ENCODE measurements around the gene LCE3A.
"Not testable (repeated sequence)": the region's sequence is repeated elsewhere in the genome, so short reads cannot be mapped to it uniquely, and the experiment has no call there.

Gene LCE3A, protein sequence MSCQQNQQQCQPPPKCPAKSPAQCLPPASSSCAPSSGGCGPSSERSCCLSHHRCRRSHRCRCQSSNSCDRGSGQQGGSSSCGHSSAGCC
- 0 reads per million in 17 experiments for total RNA-seq

DNA sequence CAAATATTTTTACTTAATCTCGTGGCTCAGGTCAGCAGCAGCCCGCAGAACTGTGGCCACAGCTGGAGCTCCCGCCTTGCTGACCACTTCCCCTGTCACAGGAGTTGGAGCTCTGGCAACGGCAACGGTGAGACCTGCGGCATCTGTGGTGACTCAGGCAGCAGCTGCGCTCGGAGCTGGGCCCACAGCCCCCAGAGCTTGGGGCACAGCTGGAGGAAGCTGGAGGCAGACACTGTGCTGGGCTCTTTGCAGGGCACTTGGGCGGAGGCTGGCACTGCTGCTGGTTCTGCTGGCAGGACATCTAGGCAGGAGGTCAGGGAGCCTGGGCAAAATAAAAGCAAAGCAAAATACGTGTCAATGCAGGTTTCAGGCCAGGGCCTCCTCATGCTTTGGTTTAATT, at the start of gene LCE3A:
Gene LCE3A (minus strand): TSS at position 301 of the 400 bp plus-strand sequence. CDS start 0 bp downstream, at position 301.
- DNase-seq: peak in 3 of 4 experiments; percentile 10 to 26 (median 21)

DNA sequence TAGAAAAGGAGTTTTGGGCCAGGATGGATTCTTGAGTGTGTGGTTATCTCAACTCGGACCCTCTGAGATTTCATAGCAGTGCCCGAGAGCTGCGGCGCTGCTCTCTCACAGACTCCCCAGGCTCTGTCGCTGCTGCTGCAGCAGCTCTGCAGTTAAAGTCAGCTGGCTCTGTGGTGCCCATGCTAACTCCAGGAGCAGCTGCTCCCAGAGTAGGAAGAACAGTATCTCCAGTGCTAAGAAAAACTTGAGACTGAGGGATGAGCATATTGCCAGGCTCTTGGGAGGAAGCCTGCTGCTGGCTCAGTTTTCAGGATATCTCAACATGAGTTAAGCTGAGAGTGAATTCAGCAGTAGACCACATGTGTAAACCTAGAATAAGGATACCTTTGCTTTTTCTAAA, 44.7 kb upstream of the LCE3A start:
- no peak for DNase-seq

DNA sequence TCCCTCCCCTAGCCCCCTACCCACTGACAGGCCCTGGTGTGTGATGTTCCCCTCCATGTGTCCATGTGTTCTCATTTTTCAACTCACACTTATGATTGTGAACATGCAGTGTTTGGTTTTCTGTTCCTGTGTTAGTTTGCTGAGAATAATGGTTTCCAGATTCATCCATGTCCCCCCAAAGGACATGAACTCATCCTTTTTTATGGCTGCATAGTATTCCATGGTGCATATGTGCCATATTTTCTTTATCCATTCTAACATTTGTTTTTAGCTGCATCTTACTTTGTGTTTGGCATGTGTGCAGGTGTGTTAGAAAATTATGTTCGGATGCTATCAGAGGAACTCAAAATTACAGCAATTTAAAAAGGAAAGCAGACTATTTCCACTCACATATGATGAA, 43.3 kb upstream of the LCE3A start:
- DNase-seq: not testable (repeated sequence)

DNA sequence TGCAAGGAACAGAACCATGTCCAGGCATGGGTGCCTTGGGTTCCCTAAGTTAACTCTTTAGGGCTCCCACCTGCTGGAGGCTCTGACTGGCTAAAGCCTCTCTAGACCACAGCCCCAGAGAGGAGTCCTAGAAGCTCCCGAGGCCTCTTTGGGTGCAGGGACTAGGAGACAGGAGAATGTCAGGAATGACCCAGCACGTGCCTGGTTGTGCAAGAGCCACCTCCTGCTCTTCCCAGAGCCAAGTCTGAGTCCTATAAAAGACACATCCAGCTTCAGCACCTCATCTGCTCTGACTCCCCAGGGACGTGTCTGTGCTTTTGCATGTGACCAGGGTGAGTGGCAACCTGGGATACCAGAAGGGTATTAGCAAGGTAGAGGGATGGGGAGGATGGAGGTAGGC, 40.2 kb upstream of the LCE3A start, which contains the start of gene LCE2D:
Gene LCE2D (plus strand): TSS at position 283 of the 400 bp plus-strand sequence. CDS start 726 bp downstream, outside the sequence.
- no peak for DNase-seq

DNA sequence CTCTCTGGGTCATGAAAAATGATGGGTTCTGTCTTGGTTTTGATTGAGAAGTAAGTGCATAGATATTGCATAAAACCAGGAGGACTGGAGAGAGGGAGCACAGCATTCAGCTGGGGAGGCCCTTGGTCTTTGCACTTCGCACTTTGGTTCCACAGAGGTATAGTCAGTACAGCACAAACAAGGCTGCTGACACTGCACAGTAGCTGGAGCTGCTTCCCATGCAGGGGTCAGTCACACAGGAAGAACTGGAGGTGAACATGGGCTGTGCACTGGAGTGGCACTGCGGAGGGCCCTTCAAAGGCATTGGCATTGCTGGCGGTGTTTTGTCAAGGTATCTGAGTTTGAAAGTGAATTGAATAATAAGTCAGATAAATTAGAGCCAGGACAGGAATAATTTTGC, 35.7 kb upstream of the LCE3A start:
- no peak for DNase-seq

DNA sequence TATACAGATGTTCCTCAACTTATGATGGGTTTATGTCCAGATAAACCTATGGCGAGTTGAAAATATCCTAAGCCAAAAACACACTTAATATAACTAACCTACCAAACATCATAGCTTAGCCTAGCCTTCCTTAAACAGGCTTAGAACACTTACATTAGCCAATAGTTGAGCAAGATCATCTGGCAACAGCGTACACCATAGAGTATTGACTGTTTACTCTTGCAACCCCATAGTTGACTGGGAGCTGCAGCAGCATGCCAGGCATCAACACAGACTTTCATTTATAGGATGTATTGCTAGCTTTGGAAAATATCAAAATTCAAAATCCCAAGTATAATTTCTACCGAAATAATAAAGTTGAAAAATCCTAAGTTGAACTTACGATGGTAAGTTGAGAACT, 34.8 kb upstream of the LCE3A start:
- no peak for DNase-seq

DNA sequence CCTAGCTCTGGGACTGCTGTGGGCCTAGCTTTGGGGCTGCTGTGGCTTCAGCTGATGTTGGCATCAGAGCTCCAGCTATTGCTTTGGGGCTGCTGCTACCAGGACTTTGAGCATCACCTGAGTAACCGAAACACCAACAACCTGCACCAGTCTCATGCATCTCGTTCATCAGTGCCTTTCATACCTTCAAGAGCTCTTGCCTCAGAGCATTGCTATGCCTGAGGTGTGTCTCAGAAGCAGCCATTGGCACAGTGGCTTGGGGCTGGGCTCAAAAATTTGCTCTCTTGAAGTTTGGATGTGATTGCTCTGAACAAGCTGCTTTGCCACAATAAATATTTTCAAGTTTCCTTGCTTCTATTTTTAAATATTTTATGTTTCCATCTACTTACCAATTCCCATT, 33.6 kb upstream of the LCE3A start:
- no peak for DNase-seq

DNA sequence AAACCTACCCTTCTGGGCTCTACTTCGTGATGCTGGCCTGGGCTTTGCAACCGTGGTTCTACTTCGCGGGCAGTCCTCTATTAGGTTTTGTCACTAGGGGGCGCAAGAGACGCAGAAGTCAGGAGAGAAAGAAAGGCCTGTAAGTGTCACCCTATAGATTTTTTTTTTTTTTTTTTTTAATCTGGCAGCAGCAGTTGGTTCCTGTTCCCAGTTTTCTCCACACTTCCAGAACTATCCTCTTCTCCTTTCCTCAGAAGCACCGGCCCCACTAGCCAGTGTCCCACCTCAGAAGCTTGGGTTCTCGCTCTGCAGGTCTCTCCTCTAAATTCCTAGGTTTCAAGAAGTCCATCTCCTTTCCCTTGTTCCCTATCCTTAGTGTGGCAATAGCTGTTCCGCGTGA, 31.2 kb upstream of the LCE3A start:
- DNase-seq: peak; percentile 65 to 84 (median 81)

DNA sequence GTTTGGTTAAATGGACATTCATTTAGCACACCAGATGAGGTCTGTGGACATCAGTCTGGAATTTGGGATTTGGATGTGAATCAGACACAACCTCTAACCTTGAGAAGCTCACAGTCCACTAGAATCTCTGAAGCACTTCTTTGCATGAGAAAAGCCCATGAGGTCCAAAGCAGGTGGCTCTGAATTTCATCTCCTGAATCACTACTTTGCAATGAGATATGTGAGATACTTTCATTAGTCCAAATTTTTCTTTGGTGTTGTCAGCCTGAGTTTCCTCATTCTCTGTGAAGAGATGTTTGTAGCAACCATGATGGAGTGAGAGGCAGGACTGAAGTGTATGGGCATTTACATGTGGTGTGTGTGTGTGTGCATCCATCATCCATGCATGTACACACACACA, 23.8 kb upstream of the LCE3A start:
- no peak for DNase-seq

DNA sequence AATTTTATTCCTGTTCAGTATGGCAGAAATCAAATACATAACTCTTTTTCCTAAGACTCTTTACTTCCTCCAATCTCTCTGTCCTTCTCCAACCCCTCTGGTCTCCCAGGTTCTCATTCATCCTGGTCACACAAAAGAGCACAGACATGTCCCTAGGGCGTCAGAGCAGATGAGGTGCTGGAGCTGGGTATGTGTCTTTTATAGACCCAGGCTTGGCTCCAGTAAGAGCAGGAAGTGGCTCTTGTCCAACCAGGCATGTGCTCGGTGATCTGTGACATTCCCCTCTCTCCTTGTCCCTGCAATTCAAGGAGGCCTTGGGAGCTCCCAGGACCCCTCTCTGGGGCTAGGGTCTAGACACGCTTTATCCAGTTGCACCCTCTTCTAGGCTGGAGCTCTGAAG, 22.2 kb upstream of the LCE3A start:
- DNase-seq: no peak

DNA sequence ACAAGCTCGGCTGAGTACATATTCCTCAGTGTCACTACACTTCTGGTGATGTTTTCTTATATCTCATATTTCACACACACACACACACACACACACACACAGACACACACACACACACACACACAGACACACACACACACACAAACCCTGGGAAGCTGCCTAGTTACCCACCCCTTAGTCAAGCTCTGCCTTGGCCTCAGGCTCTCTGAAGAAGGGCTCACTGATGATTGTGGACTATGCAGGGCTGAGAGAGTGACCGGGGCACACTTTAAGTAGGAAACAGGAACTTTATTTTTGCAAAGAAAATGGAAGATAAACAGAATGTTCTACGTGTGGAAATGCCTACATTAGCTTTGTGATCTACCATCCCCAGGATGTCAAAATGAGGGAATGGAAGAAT, 21.0 kb upstream of the LCE3A start:
- DNase-seq: no peak

DNA sequence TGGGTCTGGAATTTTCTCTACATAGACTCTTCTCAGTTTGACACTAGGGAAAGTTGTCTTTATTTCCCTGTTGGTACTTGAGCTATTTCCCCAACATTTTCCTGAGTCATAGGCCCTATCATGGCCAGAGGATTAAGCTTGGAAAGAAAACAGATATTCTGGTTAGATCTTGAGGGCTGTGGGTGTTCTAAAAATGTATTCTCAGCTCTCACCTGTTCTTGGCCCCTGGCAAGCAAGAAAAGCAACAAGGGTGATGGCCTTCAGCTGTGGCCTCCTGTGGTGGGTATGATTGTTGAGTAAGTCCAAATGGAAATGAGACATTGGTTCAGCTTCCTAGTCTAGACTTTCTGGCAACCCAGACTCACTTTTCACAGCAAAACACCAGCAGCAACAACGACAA, 17.4 kb upstream of the LCE3A start:
- no peak for DNase-seq

DNA sequence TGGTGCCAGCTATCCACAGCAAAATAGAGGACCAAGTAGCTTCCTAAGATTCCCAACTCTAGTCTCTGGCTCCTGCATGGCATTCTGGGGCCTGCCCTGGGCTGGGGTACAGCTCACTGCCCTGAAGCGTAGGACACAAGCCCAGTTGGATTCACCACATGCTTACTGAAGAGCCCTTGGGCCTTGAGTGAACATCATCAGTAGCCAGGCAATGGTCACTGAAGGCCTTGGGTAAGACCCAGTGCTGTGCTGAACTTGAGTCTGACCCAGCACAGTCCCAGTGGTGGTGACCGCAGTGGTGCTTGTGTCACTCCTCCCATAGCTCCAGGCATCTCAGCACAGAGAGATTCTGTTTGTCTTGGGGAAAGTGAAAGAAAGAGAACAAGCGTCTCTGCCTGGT, 7.7 kb upstream of the LCE3A start:
- DNase-seq: peak in 1 of 4 experiments; percentile 0

DNA sequence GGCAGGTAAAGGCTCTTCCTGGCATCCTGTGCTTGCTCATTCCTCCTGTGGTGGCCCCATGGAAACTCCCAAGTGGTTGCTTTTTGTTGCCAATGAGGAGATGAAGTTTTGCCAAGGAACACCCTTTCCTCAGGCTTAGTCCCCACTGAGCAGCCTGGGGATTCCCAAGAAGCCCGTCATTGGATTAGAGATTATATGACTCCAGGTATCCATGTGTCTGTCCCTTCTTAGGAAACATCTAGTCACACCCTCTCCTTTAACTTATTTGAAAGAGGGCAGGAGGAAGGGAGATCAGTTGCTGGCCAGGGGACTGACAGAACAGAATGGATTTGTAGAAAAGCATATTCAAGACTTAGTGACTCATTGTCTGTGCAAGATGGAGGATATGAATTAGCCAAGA, 3.8 kb upstream of the LCE3A start:
- peak in 1 of 4 experiments; percentile 0 for DNase-seq

DNA sequence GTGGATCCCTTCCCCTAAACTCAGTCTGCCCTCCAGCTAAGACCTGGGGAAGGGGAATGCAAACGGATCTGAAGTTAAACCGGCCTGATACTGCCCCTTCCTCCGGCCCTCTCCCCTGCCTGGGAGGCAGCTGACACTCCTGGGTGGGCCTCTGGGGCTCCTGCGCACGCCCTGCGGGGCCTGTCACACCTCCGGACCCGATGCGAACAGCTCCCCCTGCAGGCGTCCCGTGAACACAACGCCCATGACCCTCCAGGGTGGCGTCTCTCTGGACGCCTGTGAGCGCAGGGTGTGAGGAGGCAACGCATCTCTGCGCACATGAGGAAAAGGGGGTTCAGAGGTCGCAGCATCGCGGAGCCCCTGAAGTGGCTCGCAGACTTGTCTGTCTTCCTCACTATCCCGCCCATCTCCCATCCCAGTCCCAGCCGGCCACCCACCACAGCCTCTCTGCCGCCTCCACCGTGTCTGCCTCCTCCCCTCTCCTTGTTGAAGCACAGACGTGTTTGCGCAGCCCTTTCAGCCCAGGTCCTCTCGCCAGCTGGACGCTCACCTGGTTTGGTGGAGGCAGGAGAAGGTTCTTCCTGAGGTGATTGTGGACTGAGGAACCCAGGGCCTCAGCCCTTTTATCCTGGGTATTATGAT, 421 bp upstream of the LCE3A start:
- peak in 2 of 4 experiments; percentile 0 to 34 for DNase-seq

DNA sequence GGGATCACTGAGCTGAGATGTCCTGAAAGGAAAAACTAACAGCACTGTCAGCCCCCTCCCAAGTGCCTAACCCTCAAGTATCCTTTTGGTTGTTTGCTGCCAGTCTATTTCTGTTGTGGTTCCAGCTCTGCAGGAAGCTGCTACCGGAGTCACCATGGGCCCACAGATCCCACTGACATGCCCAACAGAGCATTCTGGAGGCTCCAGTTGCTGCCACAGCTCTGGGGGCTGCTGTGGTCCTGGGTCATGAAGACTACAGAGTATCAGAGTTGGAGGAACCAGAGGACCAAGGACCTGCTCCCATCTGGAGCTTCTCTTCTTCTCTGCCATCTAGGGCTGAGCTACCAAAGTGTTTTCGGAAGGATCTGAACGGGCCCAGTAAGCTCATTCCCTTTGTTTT, 910 bp downstream of the LCE3A start:
- DNase-seq: no peak

DNA sequence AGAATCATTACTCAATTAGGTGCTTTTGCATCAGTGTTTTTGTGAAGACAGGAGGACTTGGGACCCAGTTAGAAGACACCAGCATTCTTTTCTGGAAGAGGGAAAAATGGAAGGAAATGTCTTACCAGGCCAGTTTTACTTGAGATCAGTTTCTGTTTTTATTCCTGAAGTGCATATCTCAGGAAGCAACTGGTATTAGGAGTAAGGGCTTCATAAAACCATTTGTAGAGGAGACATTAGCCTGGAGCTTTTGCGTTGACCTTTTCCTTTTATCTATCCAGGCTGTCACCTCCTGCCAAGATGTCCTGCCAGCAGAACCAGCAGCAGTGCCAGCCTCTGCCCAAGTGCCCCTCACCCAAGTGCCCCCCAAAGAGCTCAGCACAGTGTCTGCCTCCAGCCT, 9.4 kb downstream of the LCE3A start, which contains the start of gene LCE3B:
Gene LCE3B (plus strand): TSS at position 301 of the 400 bp plus-strand sequence. CDS start 0 bp downstream, at position 301.
- DNase-seq: no peak

DNA sequence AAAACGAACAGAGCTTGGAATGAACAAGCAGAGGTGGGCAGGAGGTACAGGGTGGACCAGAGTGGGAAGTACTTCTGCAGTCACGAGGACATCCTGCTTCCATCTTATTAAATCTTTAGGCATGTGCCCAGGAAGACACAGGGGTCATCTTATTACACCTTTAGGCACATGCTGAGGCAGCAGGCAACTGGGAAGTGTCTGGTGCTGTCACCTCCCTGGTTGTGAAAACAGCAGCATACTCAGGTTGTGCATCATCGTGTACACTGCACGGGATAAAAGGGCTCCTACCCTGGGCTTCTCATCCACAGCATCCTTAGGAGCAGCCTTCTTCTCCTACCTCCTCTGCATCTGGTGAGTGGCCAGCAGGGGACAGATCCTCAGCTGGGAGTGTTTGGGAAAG, 23.0 kb downstream of the LCE3A start, which contains the start of gene LCE3C:
Gene LCE3C (plus strand): TSS at position 301 of the 400 bp plus-strand sequence. CDS start 498 bp downstream, outside the sequence.
- DNase-seq: no peak

DNA sequence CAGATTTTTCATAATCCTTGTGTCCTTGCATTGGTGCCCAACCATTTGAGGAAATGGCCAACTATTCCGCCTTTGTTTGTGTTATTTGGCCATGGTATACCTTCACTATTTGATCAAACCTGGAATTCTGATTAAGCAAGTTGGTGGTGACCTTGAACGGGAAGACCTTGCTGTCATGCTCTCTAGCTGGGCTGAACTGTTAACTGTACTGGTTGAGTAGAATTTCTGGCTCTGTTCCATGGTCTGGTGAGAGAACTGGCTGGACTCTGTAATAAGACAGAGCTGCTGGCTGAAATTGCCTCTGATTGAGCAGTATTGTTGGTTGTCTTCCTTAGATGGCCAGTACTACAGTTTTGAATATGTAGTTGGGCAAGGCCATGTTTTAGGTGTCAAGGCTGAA, 25.9 kb downstream of the LCE3A start:
- no peak for DNase-seq

DNA sequence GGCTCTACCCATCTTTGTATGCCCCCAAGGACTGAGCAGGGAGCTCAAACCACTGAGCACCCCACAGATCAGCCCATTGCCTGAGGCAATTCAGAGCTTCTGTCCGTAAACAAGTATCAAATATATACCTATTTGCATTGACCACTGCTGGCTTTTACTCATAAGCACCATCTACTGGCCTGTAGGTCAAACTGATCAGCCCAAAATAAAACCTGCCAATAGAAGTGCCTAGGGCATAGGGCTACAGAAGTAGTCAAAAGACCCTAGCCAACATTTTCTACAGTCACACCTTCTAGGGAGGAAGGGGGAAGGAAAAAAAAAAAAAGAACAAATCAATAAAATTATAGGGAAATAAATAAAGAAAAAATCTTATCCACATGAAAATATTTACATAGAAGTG, 37.3 kb downstream of the LCE3A start:
- DNase-seq: no peak

DNA sequence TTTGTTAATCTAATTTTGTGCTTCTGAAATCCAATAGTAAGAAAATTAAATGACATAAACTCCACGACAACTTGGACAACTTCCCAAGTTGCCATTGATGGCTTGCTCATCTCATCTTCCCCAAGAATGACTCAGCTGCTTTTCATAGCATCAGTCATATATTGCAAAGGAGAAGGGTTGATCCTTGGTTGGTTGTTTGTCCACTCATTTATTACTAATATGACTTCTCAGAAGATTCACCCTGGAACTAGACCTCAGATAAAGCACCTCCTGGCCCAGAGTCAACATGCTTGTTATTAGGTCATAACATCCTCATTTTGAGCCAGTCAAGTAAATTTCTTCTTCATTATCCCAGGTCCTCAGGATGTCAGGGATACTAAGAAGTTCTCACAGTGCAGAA, 40.3 kb downstream of the LCE3A start:
- DNase-seq: peak in 1 of 4 experiments; percentile 0

DNA sequence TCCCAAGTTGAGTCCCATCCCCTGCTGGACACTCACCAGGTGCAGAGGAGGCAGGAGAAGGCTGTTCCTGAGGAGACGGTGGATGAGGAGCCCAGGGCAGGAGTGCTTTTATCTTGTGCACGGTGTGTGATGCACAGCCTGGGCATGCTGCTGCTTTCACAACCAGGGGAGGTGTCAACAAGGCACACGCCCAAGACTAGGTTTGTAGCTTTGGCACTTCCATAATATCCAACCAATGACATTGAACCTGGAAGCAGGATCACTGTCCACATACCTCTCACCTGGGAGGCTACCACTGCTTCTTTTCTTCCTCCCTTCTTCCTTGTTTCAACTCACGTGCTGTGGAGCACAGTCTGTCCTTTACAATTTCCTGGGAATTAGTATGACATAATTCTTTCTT, 42.5 kb downstream of the LCE3A start, which contains the start of gene LCE3D:
Gene LCE3D (minus strand): TSS at position 84 of the 400 bp plus-strand sequence. CDS start 580 bp downstream, outside the sequence.
- peak in 1 of 4 experiments; percentile 0 for DNase-seq

DNA sequence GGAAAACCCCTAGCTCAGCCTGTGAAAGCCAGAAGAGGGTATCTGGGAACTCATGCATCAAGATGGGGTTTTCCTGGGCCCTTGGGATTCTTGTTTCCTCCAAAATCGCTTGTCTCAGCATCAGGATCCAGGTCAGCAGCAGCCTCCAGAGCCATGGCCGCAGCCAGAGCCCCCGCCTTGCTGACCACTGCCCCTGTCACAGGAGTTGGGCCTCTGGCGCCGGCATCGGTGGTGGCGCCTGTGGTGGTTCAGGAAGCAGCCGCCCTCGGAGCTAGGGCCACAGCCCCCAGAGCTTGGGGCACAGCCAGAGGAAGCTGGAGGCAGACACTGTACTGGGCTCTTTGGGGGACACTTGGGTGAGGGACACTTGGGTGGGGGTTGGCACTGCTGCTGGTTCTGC, 43.4 kb downstream of the LCE3A start:
- DNase-seq: peak in 1 of 4 experiments; percentile 0

DNA sequence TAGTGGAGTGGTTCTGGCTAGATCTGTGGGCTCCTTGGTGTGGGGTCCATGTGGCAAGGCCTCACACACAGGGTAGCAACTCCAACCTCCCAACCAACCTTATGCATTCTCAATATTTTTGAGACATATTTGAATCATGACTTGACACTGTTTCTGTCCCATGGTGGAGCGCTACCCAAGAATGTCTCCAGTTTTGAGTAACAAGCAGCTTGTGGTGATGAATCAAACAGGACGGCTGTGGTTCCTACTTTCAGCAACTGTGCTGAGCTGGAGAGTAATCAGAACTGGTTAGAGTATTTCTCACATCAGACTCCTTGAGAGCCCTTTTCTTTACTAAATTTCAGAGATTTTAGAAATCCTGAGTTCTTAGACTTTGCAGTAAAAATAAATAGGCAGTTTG, 45.7 kb downstream of the LCE3A start:
- DNase-seq: peak in 1 of 4 experiments; percentile 0

Measured in suppressor macrophage (primary cell).